Spinal cord (tissue), 10 donors: ENCODE results near the gene GPBAR1. TPM values are rescaled to one million over a fixed set of nuclear protein-coding genes. Genes with fewer than 3 reads are reported as not detected.

Experiments used
- DNase-seq, 6 donors: peaks; one replicate each; pipeline versions ENCODE4 v3.0.0 to v3.0.0-alpha.2; 2013 to 2015; ENCODE audit warnings: low spot score in 6 of 6, low read depth in 4 of 6
- H3K27ac ChIP-seq: one replicate; pipeline ENCODE4 v1.5.1; 2013; ENCODE audit warnings: low read depth, low read length, control low read depth
- H3K27me3 ChIP-seq: one replicate; pipeline ENCODE4 v1.6.1; 2013; ENCODE audit warnings: low read length; ENCODE audit not compliant: control insufficient read depth, insufficient read depth
- H3K36me3 ChIP-seq: one replicate; pipeline ENCODE4 v1.6.1; 2013; ENCODE audit warnings: low read length; ENCODE audit not compliant: control insufficient read depth, insufficient read depth
- H3K4me1 ChIP-seq: one replicate; pipeline ENCODE4 v1.6.1; 2013; ENCODE audit warnings: low read length; ENCODE audit not compliant: control insufficient read depth, insufficient read depth
- H3K4me3 ChIP-seq: one replicate; pipeline ENCODE4 v1.5.1; 2013; ENCODE audit warnings: low read depth, low read length, control low read depth
- H3K9me3 ChIP-seq: one replicate; pipeline ENCODE4 v1.6.1; 2013; ENCODE audit warnings: low read length; ENCODE audit not compliant: control insufficient read depth, insufficient read depth
- WGBS: methylation state at CpG from one replicate; pipeline ENCODE4 v1.1.5; 2013; ENCODE audit warnings: missing lambda C conversion rate; ENCODE audit not compliant: insufficient coverage; 5-methylcytosine and 5-hydroxymethylcytosine counted together
- polyA plus RNA-seq, 2 donors: library from polyadenylated mRNA; unstranded; fragments of 120-200 nt; gene quantifications; one replicate each; pipeline ENCODE4 v1.2.1, GENCODE V29; 2013; ENCODE audit not compliant: insufficient read length in 2 of 2
- total RNA-seq, 2 donors: library from RNA; depleted of rRNA in 1 of 2; stranded (reverse); fragments of 120-200 nt in 1 of 2; fragments of >200 nt in 1 of 2; gene quantifications; one replicate each; pipeline versions ENCODE4 v1.2.3 to v1.2.4, GENCODE V29; 2013 to 2014
- donor health status: healthy.

GPBAR1 gene
- total and polyA plus RNA-seq, 4 donors, result 0.30 to 0.74 (median 0.40) TPM

DNA sequence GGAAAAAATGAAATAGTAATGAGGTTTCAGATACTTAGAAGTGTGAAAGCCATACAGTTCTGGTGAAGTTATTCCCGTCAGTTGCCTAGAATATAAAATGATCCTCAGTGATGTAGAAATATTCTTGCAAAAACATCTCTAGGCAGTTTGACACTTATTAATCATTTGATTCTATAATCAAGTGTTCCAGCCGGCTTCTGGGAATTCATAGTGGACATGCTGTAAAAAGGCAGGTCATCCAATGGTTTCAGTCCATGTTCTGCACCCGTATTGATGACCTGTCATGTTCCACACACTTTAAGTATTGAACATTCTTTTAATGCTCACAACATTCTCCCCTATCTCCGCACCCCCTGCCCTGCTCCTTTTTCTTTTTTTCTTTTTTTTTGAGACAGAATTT, 24.0 kb upstream of the GPBAR1 start:
- 96% methylated on average over 2 of the region's 4 CpGs for WGBS
- H3K27me3 ChIP-seq, result no peaks in the 10 kb centered on the region
- no peak for DNase-seq
- H3K9me3 ChIP-seq, result no peaks in the 10 kb centered on the region
- no peak overlapping the region for H3K4me3 ChIP-seq
- H3K36me3 ChIP-seq, result peaks cover 51% of the 10 kb centered on the region
- H3K4me1 ChIP-seq, result no peaks in the 10 kb centered on the region
- H3K27ac ChIP-seq, result no peak overlapping the region

DNA sequence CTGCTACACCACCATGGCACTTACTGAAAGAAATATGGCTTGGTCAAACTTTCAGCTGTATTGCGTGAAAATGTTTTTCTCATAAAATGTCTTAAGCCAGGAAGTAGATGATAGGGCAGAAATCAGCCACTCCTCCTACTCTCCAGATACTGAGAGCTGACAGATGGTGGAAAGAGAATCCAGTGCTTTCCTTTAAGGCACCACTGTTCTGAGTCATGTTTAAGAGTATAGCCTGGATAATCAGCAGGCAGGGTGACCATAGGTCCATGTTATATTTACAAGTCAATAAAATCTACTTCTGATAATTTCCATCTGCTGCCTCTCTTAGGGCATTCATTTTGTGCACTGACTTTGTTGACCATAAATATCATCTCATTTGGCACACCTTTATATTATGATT, 21.9 kb upstream of the GPBAR1 start:
- Histone ChIP-seq H3K4me1 (no peaks in the 10 kb centered on the region), H3K27me3 (no peaks in the 10 kb centered on the region), H3K27ac (no peak overlapping the region), H3K4me3 (no peak overlapping the region), H3K9me3 (no peaks in the 10 kb centered on the region), H3K36me3 (peaks cover 41% of the 10 kb centered on the region)
- DNase-seq, result no peak
- WGBS, result no CpG with 5 or more reads among the region's 1 CpG

DNA sequence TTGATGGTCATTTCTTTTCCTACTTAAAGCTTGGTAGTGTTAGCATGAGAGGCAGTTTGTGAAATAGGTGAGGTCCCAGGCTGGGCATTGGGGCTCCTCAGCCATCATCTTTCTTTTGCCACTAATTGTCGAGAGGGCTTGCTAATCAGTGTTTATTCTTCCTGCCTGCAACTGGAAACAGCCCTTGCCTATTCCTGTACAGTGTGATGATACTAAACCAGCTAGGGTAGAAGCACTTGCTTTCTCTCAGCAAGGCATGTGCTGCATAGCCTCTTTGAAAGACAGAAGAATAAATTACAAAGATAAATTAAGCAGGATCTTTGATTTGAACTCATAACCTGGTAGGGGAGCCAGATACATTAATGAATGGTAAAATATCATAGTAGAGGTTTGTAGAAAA, 16.6 kb upstream of the GPBAR1 start:
- H3K4me1 ChIP-seq, result no peaks in the 10 kb centered on the region
- WGBS, result no CpG with 5 or more reads among the region's 1 CpG
- H3K9me3 ChIP-seq, result no peaks in the 10 kb centered on the region
- no peaks in the 10 kb centered on the region for H3K27me3 ChIP-seq
- H3K27ac ChIP-seq, result no peak overlapping the region
- DNase-seq, result no peak
- H3K36me3 ChIP-seq, result peaks cover 60% of the 10 kb centered on the region
- H3K4me3 ChIP-seq, result no peak overlapping the region

DNA sequence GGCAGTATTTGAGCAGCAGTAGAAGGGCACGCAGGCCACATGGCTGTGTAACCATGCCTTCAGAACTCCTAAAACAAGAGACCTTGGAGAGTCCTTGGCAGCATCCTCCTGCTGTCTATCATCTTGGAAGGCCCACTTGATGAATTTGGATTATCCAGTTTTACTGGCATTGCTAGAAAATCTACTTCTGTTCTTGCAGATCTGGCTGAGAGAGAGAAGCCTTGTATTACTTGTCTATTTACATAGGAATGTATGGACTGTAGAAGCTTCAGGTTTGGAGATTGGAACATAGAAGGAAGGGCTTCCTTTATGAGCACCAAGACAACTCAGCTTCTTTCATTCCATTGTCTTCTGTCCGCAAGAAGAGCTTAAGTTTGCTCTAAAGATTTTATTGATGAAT, 16.1 kb upstream of the GPBAR1 start:
- no peak overlapping the region for H3K4me3 ChIP-seq
- H3K9me3 ChIP-seq, result no peaks in the 10 kb centered on the region
- H3K4me1 ChIP-seq, result no peaks in the 10 kb centered on the region
- no peak overlapping the region for H3K27ac ChIP-seq
- WGBS, result 88% methylated on average over 1 of the region's 2 CpGs
- peaks cover 60% of the 10 kb centered on the region for H3K36me3 ChIP-seq
- no peaks in the 10 kb centered on the region for H3K27me3 ChIP-seq
- DNase-seq, result no peak

GRCh38 chr2:218245214-218245613, 15.6 kb upstream of the GPBAR1 start:
- peaks cover 60% of the 10 kb centered on the region for H3K36me3 ChIP-seq
- no peak overlapping the region for H3K4me3 ChIP-seq
- H3K4me1 ChIP-seq, result no peaks in the 10 kb centered on the region
- H3K27me3 ChIP-seq, result no peaks in the 10 kb centered on the region
- H3K9me3 ChIP-seq, result no peaks in the 10 kb centered on the region
- 92% methylated on average over 2 of the region's 5 CpGs for WGBS
- H3K27ac ChIP-seq, result no peak overlapping the region
- DNase-seq, result no peak

- no peak overlapping the region for H3K4me3 ChIP-seq
- H3K27ac ChIP-seq, result no peak overlapping the region
- H3K27me3 ChIP-seq, result no peaks in the 10 kb centered on the region
- DNase-seq, result no peak
- H3K36me3 ChIP-seq, result peaks cover 90% of the 10 kb centered on the region
- no peaks in the 10 kb centered on the region for H3K4me1 ChIP-seq
- WGBS, result 95% methylated on average over 13 of the region's 13 CpGs
- no peaks in the 10 kb centered on the region for H3K9me3 ChIP-seq
These were observed 11.1 kb upstream of the GPBAR1 start for GRCh38 chr2:218249691-218250090.

- Histone ChIP-seq H3K4me1 (no peaks in the 10 kb centered on the region), H3K4me3 (no peak overlapping the region), H3K9me3 (no peaks in the 10 kb centered on the region), H3K27ac (no peak overlapping the region), H3K27me3 (no peaks in the 10 kb centered on the region), H3K36me3 (peaks cover 74% of the 10 kb centered on the region)
- WGBS, result 76% methylated on average over 6 of the region's 7 CpGs
- DNase-seq, result no peak
These were observed 8.1 kb upstream of the GPBAR1 start for GRCh38 chr2:218252509-218253231.

DNA sequence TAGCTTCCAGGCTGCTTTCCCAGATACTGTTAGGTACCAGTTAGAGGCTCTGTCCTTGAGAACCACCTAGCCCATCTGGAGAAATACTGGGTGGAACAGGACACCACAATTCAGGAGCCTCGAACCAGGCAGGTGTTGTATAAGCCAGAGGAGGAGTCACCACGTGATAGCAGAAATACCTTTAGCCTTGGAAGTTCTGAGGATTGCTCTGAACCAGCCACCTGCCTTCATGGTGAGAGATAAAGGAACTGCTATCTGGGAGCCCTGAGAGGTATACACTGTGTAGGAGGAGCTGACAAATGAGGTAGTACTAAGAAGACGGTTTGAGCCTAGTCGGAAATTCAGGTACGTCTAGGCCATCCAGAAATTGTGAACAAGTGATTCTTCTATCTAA, 7.6 kb upstream of the GPBAR1 start:
- Histone ChIP-seq H3K27ac (no peak overlapping the region), H3K4me3 (no peak overlapping the region), H3K9me3 (no peaks in the 10 kb centered on the region), H3K27me3 (no peaks in the 10 kb centered on the region), H3K4me1 (no peaks in the 10 kb centered on the region), H3K36me3 (peaks cover 68% of the 10 kb centered on the region)
- no peak for DNase-seq
- WGBS, result 93% methylated on average over 5 of the region's 5 CpGs

GRCh38 chr2:218255446-218255845, 5.4 kb upstream of the GPBAR1 start:
- H3K4me1 ChIP-seq, result peaks cover 4% of the 10 kb centered on the region
- H3K27ac ChIP-seq, result no peak overlapping the region
- no peaks in the 10 kb centered on the region for H3K9me3 ChIP-seq
- H3K27me3 ChIP-seq, result no peaks in the 10 kb centered on the region
- H3K36me3 ChIP-seq, result peaks cover 46% of the 10 kb centered on the region
- 92% methylated on average over 2 of the region's 6 CpGs for WGBS
- no peak for DNase-seq
- no peak overlapping the region for H3K4me3 ChIP-seq

DNA sequence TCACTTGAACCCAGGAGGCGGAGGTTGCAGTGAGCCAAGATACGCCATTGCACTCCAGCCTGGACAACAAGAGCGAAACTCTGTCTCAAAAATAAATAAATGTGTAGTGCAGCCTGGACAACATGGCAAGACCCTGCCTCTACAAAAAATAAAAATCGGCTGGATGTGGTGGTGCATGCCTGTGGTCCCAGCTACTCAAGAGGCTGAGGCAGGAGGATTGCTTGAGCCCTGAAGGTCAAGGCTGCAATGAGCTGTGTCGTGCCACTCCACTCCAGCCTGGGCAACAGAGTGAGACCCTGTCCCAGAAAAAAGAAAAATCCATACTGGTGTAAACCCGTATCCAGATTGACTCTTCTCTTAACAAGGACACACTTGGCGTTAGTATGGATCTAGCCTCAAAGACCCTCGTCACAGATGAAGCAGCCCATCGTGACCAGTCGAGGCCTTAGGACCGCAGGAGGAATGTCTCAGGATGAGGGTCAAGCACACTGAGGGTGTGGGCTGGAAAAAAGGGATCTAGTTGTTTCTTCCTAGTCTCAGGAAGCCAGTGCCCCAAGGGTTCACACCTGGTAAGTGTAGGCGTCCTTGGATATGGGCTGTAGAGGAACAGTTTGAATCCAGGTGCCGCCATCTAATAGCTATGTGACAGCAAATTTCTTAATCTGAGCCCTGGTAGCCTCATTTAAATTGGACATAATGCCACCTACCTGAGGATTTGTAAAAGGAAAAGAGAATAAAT, 4.0 kb upstream of the GPBAR1 start:
- peaks cover 40% of the 10 kb centered on the region for H3K36me3 ChIP-seq
- WGBS, result 92% methylated on average over 13 of the region's 13 CpGs

More for the DNA sequence above, 4.0 kb upstream of the GPBAR1 start:
- Histone ChIP-seq H3K27ac (no peak overlapping the region), H3K4me3 (no peak overlapping the region), H3K27me3 (no peaks in the 10 kb centered on the region), H3K4me1 (peaks cover 13% of the 10 kb centered on the region), H3K9me3 (no peaks in the 10 kb centered on the region)
- no peak for DNase-seq
